K562 (cell line): ENCODE measurements around the gene LY6G6D. TPM values are rescaled to one million over a fixed set of nuclear protein-coding genes. Genes with fewer than 3 reads are reported as not detected.

Experiments used
- BDP1 ChIP-seq: IDR thresholded peaks from 3 replicates; pipeline ENCODE4 v1.6.1; 2011; ENCODE audit not compliant: insufficient read length, insufficient read depth
- BMI1 ChIP-seq: fragments of 150-350 bp; IDR thresholded peaks from 2 replicates; pipeline ENCODE4 v1.6.1; 2014; ENCODE audit warnings: low read length
- CBFB ChIP-seq: sonication (generic); formaldehyde crosslinking; IDR thresholded peaks from 2 replicates; pipeline ENCODE4 v1.4.0; 2020; ENCODE audit warnings: mild to moderate bottlenecking, missing genetic modification reagents
- CREB1 ChIP-seq, 2 experiments: sonication (generic) in 1 of 2; formaldehyde crosslinking in 1 of 2; IDR thresholded peaks; 2 replicates each; pipeline versions ENCODE4 v1.6.1 to v1.8.0; 2012 to 2022; ENCODE audit warnings: inconsistent platforms in 1 of 2, mild to moderate bottlenecking in 1 of 2, missing genetic modification reagents in 1 of 2, moderate library complexity in 1 of 2
- CSDE1 ChIP-seq, 2 experiments: fragments of 450-650 bp; IDR thresholded peaks; 2 replicates each; pipeline ENCODE4 v1.6.1; 2016; ENCODE audit warnings: mild to moderate bottlenecking in 1 of 2
- DPF2 ChIP-seq: fragments of 450-650 bp; IDR thresholded peaks from 2 replicates; pipeline ENCODE4 v1.6.1; 2016
- ETV6 ChIP-seq, 3 experiments: fragments of 150-350 bp in 1 of 3; sonication (generic) in 1 of 3; formaldehyde crosslinking in 1 of 3; IDR thresholded peaks; 2 replicates each; pipeline versions ENCODE4 v1.6.1 to v1.8.0; 2014 to 2022; ENCODE audit warnings: borderline replicate concordance in 2 of 3, low read depth in 2 of 3, antibody characterized with exemption in 1 of 3, low read length in 1 of 3, mild to moderate bottlenecking in 1 of 3, missing genetic modification reagents in 1 of 3
- FOXK2 ChIP-seq, 2 experiments: fragments of 450-650 bp; IDR thresholded peaks in 1 of 2; conservative IDR thresholded peaks in 1 of 2; 2 replicates each; pipeline ENCODE4 v1.6.1; 2016; ENCODE audit warnings: low read depth in 2 of 2, mild to moderate bottlenecking in 1 of 2
- HDGF ChIP-seq: fragments of 450-650 bp; IDR thresholded peaks from 2 replicates; pipeline ENCODE4 v1.6.1; 2016
- IRF2 ChIP-seq: sonication (generic); formaldehyde crosslinking; IDR thresholded peaks from 2 replicates; pipeline ENCODE4 v1.8.1; 2022; ENCODE audit warnings: mild to moderate bottlenecking, missing genetic modification reagents
- JUN ChIP-seq, 2 experiments: sonication (generic) in 1 of 2; formaldehyde crosslinking in 1 of 2; IDR thresholded peaks; 2 replicates each; pipeline versions ENCODE4 v1.6.1 to v1.8.0; 2012 to 2022; ENCODE audit warnings: borderline replicate concordance in 2 of 2, mild to moderate bottlenecking in 2 of 2, improper control_type of control experiment in 1 of 2, low read depth in 1 of 2, low read length in 1 of 2, missing genetic modification reagents in 1 of 2
- PHF8 ChIP-seq: fragments of 200-600 bp; sonication (generic); IDR thresholded peaks from 2 replicates; pipeline ENCODE4 v1.6.1; 2012; ENCODE audit warnings: mixed run types, mild to moderate bottlenecking, inconsistent platforms, low read length, moderate library complexity, borderline replicate concordance
- PML ChIP-seq: IDR thresholded peaks from 2 replicates; pipeline ENCODE4 v1.6.1; 2012; ENCODE audit warnings: low read length, inconsistent platforms
- POLR2AphosphoS5 ChIP-seq: IDR thresholded peaks from 2 replicates; pipeline ENCODE4 v1.6.1; 2011; ENCODE audit warnings: mild to moderate bottlenecking, low read depth, low read length, moderate library complexity; ENCODE audit not compliant: control insufficient read depth, insufficient read depth
- RFX7 ChIP-seq: fragments of 250-450 bp; sonication (Bioruptor Pico); IDR thresholded peaks from 2 replicates; pipeline ENCODE4 v1.5.1; 2021; ENCODE audit warnings: mild to moderate bottlenecking
- TEAD1 ChIP-seq, 2 experiments: fragments of 450-650 bp in 1 of 2; sonication (generic) in 1 of 2; formaldehyde crosslinking; IDR thresholded peaks; 2 replicates each; pipeline versions ENCODE4 v1.4.0 to v1.8.0; 2020 to 2022; ENCODE audit warnings: mild to moderate bottlenecking in 2 of 2, missing genetic modification reagents in 1 of 2
- ZC3H4 ChIP-seq: sonication (generic); formaldehyde crosslinking; IDR thresholded peaks from 2 replicates; pipeline ENCODE4 v1.9.0; 2021; ENCODE audit warnings: missing genetic modification reagents, borderline replicate concordance
- polyA plus RNA-seq, 8 experiments: library from polyadenylated mRNA; depleted of rRNA in 4 of 8; stranded (reverse) in 5 of 8; unstranded in 3 of 8; fragments of >200 nt; fragmentation: Nextera tagmentation in 2 of 8; fragmentation: Illumina TruSeq in 1 of 8; extraction: Ambion mirVana in 2 of 8; extraction: Trizol in 1 of 8; gene quantifications; 2 replicates each; pipeline versions ENCODE4 v1.2.1 to v1.2.3, GENCODE V29; 2011 to 2014; ENCODE audit warnings: inconsistent platforms in 1 of 8, missing spikeins in 1 of 8
- total RNA-seq, 7 experiments: library from RNA; depleted of rRNA in 6 of 7; stranded (reverse); fragments of >200 nt in 6 of 7; fragmentation: Illumina TruSeq in 2 of 7; extraction: Trizol in 2 of 7; gene quantifications; 2 replicates each; pipeline versions ENCODE4 v1.2.1 to v1.2.3, GENCODE V29; 2011 to 2021; ENCODE audit warnings: low replicate concordance in 1 of 7
- TF ChIP-seq, protein P1 (sequence below): sonication (generic); formaldehyde crosslinking; IDR thresholded peaks from 2 replicates; pipeline ENCODE4 v1.9.0; 2022; ENCODE audit warnings: mild to moderate bottlenecking, missing genetic modification reagents
- TF ChIP-seq, protein P2 (sequence below): fragments of 450-650 bp; formaldehyde crosslinking; IDR thresholded peaks from 2 replicates; pipeline ENCODE4 v1.4.0; 2022; ENCODE audit warnings: missing genetic modification characterization
- TF ChIP-seq, protein P3 (sequence below): sonication (generic); formaldehyde crosslinking; IDR thresholded peaks from 2 replicates; pipeline ENCODE4 v1.4.0; 2020; ENCODE audit warnings: mild to moderate bottlenecking, missing genetic modification reagents
- TF ChIP-seq, protein P4 (sequence below): sonication (generic); formaldehyde crosslinking; IDR thresholded peaks from 2 replicates; pipeline ENCODE4 v1.8.0; 2022; ENCODE audit warnings: missing genetic modification reagents, mild to moderate bottlenecking, moderate library complexity, borderline replicate concordance

LY6G6D gene
- total and polyA plus RNA-seq, 9 of the 15 experiments (the other 6 are each of a cell fraction or from before 2014, with no cell fraction given) = 0.30 to 0.38 TPM; not detected in 7

DNA sequence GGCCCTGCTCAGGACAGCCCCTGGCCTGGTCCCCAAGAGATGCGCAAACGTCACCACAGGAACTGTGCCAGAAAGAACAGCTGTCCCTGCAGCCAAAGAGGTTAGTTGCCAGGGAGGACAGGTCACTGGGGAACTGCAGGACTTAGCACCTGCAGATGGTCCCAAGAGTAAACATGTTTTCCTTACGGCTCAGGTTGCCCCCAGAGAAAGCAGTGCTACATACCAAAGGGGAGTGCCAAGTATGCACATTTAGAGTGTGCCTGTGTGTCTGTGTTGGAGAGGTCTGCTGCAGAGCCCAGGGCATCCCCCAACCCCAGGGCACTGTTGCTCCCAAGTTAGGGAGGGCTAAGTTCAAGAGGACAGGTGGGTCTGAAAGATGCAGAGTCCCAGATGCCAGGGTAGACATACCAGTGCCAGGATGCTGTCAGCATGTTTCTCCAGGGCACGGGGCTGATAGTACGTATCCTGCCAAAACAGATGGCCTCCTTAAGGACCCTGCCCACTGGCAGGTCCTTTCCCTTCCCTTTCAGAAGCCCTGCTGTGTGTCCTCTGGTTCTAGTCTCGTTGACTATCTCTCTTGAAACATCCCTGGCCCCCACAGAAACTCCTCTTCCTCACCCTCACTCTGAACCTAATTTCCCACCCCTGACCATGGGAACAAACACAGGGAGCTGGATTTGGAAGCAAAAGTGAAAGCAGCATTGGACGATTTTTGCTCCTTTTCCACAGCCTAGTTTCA, 13.3 kb upstream of the LY6G6D start (continued):
- TF ChIP-seq, protein P1, sequence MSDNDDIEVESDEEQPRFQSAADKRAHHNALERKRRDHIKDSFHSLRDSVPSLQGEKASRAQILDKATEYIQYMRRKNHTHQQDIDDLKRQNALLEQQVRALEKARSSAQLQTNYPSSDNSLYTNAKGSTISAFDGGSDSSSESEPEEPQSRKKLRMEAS = peak; percentile 68
- no peak for TF ChIP-seq RFX7 (CRISPR knock-in tag)
- TF ChIP-seq, protein P2, sequence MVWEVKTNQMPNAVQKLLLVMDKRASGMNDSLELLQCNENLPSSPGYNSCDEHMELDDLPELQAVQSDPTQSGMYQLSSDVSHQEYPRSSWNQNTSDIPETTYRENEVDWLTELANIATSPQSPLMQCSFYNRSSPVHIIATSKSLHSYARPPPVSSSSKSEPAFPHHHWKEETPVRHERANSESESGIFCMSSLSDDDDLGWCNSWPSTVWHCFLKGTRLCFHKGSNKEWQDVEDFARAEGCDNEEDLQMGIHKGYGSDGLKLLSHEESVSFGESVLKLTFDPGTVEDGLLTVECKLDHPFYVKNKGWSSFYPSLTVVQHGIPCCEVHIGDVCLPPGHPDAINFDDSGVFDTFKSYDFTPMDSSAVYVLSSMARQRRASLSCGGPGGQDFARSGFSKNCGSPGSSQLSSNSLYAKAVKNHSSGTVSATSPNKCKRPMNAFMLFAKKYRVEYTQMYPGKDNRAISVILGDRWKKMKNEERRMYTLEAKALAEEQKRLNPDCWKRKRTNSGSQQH = peak; percentile 10; the same call in 1 of the 2 replicates
- TF ChIP-seq BDP1 = no peak
- TF ChIP-seq CREB1 (IDR thresholded peaks at IDR 0.05) = no peak
- TF ChIP-seq CREB1 (CRISPR knock-in tag; IDR thresholded peaks at IDR 0.05) = 0 out of 2 replicates have a peak, but pooled peaks have one; percentile 35
- TF ChIP-seq BMI1 = 0 out of 2 replicates have a peak, but pooled peaks have one; percentile 45
- no peak for TF ChIP-seq CSDE1 (IDR thresholded peaks at IDR 0.05)
- peak in 1 of 2 experiments; percentile 66; a peak in 1 of 4 replicates for TF ChIP-seq TEAD1 (CRISPR knock-in tag; IDR thresholded peaks at IDR 0.05)
- TF ChIP-seq, protein P3, sequence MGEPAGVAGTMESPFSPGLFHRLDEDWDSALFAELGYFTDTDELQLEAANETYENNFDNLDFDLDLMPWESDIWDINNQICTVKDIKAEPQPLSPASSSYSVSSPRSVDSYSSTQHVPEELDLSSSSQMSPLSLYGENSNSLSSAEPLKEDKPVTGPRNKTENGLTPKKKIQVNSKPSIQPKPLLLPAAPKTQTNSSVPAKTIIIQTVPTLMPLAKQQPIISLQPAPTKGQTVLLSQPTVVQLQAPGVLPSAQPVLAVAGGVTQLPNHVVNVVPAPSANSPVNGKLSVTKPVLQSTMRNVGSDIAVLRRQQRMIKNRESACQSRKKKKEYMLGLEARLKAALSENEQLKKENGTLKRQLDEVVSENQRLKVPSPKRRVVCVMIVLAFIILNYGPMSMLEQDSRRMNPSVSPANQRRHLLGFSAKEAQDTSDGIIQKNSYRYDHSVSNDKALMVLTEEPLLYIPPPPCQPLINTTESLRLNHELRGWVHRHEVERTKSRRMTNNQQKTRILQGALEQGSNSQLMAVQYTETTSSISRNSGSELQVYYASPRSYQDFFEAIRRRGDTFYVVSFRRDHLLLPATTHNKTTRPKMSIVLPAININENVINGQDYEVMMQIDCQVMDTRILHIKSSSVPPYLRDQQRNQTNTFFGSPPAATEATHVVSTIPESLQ (CRISPR knock-in tag) = 0 out of 2 replicates have a peak, but pooled peaks have one; percentile 57
- no peak for TF ChIP-seq DPF2
- no peak for TF ChIP-seq PHF8
- TF ChIP-seq CBFB (CRISPR knock-in tag) = peak; percentile 67; the same call in 1 of the 2 replicates
- TF ChIP-seq JUN (IDR thresholded peaks at IDR 0.05; ENCODE audit: borderline replicate concordance, low read depth, low read length) = no peak
- peak; percentile 89; the same call in 1 of the 2 replicates for TF ChIP-seq JUN (CRISPR knock-in tag; IDR thresholded peaks at IDR 0.05; ENCODE audit: borderline replicate concordance)
- TF ChIP-seq ZC3H4 (CRISPR knock-in tag) = 0 out of 2 replicates have a peak, but pooled peaks have one; percentile 75
- TF ChIP-seq ETV6 (IDR thresholded peaks at IDR 0.05; ENCODE audit: borderline replicate concordance in 1 of 2, low read depth in 2 of 2, low read length in 1 of 2) = no peak
- no peak for TF ChIP-seq ETV6 (CRISPR knock-in tag; IDR thresholded peaks at IDR 0.05; ENCODE audit: borderline replicate concordance)
- TF ChIP-seq HDGF = 0 out of 2 replicates have a peak, but pooled peaks have one; percentile 76
- TF ChIP-seq IRF2 = 0 out of 2 replicates have a peak, but pooled peaks have one; percentile 29
- TF ChIP-seq, protein P4, sequence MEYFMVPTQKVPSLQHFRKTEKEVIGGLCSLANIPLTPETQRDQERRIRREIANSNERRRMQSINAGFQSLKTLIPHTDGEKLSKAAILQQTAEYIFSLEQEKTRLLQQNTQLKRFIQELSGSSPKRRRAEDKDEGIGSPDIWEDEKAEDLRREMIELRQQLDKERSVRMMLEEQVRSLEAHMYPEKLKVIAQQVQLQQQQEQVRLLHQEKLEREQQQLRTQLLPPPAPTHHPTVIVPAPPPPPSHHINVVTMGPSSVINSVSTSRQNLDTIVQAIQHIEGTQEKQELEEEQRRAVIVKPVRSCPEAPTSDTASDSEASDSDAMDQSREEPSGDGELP (CRISPR knock-in tag) = peak; percentile 82; the same call in 1 of the 2 replicates
- TF ChIP-seq PML = no peak
- no peak for TF ChIP-seq POLR2AphosphoS5
- 0 out of 4 replicates have a peak, but pooled peaks of 1 of the 2 experiments have one; percentile 11 for TF ChIP-seq FOXK2 (conservative IDR thresholded peaks at IDR 0.05 in 1 of 2, IDR thresholded peaks at IDR 0.05 in 1 of 2; ENCODE audit: low read depth in 2 of 2)
